Measurements from ENCODE around the gene PROK1.
"Not testable (repeated sequence)": the region's sequence is repeated elsewhere in the genome, so short reads cannot be mapped to it uniquely, and the experiment has no call there.

The PROK1 gene

DNA sequence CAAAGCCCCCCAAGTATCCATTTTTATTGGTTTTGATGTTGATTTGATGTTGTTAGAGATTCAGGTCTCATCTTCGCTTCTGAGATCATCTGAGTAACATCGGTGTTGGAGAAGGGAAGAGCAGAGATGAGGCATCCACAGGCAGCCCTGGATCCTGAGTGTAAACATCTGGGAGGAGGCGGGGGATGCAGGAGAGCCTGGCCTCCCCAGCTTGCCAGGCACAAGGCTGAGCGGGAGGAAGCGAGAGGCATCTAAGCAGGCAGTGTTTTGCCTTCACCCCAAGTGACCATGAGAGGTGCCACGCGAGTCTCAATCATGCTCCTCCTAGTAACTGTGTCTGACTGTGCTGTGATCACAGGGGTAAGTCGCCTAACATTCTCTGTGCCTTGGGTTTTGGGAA lies at the start of gene PROK1:
TSS of gene PROK1 (plus strand) at position 221 of the 400 bp plus-strand sequence. CDS start at position 289, 68 bp downstream.
- DNase-seq, result no peak

DNA sequence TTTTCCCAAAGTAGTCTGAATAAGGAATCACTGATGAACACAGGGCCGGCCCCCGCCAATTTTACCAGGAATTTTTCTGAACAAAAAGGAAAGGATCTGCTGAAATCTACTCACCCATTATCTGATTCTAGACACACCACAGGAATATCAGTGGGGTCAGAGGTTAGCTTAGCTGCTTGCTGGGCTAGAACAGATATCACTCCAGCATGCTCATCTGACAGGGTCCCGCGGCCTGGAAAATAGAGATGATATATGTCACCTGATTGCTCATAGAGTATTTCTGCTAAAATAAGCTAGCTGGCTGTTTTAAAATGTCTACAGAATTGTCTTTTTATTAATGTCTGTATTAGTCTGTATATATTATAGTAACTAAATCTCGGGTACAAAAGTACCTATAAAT lies 47.1 kb upstream of the PROK1 start:
- no peak for DNase-seq

DNA sequence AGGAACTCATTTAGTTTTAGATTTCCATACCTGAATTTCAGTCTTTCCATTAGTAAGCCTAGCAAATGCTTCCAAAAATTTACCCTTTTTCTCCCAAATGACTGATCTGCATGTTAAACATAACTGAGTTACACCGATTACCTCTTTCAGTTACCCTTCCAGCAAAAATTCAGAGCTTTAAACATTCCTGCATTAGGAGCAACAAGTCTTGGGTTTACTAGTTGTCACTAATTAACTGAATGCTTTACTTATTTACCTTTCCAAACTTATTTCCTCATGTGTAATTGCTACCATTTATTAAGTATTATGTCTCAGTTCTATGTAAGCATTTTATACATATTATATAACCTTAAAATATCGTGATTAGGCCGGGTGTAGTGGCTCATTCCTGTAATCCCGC lies 46.5 kb upstream of the PROK1 start:
- DNase-seq, result no peak

DNA sequence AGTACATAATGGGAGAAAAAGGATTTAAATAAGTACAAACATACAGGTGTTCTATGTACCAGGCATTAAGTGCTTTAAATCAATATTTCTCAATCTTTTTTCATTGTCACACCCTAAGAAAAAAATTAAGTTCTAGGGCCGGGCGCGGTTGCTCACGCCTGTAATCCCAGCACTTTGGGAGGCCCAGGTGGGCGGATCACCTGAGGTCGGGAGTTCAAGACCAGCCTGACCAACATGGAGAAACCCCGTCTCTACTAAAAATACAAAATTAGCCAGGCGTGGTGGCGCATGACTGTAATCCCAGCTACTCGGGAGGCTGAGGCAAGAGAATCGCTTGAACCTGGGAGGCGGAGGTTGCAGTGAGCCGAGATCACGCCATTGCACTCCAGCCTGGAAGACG lies 44.5 kb upstream of the PROK1 start:
- DNase-seq, result not testable (repeated sequence)

GRCh38 chr1:110407260-110408210 lies 43.4 kb upstream of the PROK1 start, which contains the start of gene LAMTOR5:
TSS of gene LAMTOR5 (minus strand) at chr1:110407694. CDS start at chr1:110407620, 74 bp downstream.
- DNase-seq, result peak; percentile 45

DNA sequence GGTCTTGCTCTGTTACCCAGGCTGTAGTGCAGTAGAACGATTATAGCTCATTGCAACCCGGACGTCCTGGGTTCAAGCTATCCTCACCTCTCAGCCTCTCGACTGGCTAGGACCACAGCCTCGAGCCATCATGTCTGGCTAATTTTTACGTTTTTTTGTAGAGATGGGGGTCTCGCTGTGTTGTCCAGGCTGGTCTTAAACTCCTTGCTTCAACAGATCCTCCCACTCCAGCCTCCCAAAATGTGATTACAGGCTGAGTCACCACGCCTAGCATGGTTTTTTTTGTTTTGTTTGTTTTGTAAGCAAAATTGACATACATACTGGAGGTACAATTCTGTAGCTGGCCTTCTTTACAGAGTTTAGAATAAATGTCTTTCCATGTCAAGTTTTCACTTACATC lies 42.5 kb upstream of the PROK1 start:
- DNase-seq, result no peak

- no peak for DNase-seq
These were observed 41.6 kb upstream of the PROK1 start for GRCh38 chr1:110409316-110409715.

DNA sequence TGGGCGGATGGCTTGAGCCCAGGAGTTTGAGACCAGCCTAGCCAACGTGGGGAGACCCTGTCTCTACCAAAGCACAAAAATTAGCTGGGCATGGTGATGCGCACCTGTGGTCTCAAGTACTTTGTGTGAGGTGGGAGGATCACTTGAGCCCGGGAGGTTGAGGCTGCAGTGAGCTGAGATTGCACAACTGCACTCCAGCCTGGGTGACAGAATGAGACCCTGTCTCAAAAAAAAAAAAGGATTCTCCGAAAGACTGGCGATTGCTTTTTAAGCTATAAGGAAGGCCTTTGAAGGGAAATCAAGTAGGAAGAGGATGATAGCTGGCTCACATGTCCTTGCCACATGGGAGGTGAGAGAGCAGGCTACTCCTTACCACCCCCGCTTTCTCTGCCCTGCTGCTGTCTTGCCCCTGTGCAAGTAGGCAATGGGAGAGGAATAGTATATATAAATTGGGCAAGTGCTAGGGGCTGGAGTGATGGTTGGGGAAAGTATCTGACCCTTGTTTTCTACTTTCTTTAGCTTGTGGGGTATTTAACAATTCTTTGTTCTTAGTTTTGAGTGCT lies 39.7 kb upstream of the PROK1 start:
- no peak for DNase-seq

- peak; percentile 21 for DNase-seq
These were observed 38.4 kb upstream of the PROK1 start for GRCh38 chr1:110412576-110412975.

DNA sequence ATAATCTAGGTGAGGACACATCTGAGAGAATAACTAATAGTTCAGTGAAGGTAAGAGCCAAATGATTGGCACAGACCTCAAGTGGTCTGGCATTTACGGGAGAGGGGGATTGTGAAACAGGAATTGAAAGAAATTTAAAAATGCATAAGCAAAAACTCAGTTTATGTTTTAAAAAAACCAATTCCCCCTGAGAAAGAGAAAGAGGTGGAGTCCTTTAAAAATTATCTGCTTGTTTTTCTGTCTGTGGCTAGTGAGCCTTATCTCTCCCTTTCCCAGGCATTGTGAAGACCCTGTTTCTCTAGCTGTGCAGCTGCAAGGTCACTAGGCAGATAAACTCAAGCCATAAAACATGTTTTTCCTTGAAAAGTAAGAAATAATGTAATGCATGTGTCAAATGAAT lies 37.9 kb upstream of the PROK1 start:
- DNase-seq, result not testable (repeated sequence)

GRCh38 chr1:110418729-110419128 lies 32.2 kb upstream of the PROK1 start:
- DNase-seq, result no peak

- no peak for DNase-seq
These were observed 30.8 kb upstream of the PROK1 start for GRCh38 chr1:110420023-110420662.

DNA sequence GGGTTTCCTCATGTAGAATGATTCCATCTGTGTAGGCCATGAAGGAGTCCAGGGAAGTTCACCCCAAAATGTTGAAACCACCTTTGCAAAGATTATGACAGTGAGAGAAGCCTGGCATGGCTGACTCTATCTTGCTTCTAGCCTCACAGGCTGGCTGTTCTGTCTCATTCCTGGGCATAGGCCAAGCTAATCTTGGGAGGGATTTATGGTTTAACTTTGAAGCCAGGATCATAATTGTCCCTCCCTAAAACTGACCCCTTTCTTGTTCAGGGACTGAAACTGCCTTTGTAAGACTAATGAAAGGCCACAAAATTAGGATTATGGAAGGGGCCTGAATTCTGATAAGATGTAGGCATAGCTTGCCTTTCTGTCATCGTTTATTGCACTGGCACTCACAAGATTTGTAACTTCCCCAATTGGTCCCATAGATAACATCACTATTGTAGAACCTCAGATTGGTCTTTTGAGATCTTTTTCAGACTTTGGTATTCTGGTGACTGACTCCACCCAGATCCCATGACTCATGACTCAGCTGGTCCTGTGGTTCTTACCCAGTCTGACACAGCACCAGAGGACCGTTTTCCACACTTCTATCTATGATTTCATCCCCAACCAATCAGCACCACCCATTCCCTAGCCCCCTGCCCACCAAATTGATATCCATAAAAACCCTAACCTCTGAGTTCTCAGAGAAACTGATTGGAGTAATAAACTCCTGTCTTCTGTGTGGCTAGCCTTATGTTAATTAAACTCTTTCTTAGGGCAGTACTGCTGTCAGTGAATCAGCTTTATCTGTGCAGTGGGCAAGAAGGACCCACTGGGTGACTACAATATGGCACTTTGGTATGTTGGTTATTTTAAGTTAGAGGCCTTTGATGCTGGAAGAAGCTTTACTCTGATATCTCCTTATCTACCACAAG lies 29.8 kb upstream of the PROK1 start:
- DNase-seq, result no peak

DNA sequence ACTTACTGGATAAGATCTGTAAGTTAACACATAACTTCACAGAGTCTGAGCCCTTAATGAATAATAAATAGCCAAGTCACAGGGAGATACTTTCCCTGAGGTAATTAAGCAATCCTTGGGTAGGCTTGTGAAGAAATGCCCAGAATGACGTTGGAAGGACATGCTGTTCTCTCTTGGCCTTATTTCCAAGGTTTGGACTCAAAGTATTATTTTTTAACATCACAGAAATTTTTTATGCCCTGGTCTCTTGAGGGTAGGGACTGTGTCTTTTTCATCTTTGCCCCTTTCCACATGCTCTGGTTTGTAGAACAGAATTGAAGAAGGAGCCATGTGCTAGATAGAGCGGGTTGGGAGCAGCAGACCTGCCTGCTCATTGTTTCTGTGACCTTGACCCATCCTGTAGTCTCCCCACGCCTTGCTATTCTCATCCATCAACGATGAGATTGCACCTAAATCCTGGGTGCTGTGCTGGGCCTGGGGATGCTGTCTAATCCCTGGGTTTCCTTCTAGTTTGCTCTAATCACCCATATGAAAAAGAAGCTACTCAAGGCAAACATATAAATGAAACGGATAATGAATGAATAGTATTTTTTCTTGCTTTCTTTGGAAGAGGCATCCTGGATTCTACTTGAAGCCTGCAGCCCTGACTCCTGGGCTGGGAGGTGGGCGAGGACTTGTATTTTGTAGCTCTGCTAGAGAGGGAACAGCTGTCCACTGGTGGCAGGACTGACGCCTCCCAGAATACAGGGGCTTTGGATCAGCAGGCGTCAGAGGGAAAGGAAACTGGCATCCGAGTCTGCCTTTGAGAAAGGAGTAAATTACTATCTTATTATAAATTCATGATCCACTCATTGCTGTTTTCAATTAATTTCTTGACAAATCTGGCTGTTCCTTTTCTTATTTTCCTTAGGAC lies 26.0 kb upstream of the PROK1 start:
- no peak for DNase-seq

DNA sequence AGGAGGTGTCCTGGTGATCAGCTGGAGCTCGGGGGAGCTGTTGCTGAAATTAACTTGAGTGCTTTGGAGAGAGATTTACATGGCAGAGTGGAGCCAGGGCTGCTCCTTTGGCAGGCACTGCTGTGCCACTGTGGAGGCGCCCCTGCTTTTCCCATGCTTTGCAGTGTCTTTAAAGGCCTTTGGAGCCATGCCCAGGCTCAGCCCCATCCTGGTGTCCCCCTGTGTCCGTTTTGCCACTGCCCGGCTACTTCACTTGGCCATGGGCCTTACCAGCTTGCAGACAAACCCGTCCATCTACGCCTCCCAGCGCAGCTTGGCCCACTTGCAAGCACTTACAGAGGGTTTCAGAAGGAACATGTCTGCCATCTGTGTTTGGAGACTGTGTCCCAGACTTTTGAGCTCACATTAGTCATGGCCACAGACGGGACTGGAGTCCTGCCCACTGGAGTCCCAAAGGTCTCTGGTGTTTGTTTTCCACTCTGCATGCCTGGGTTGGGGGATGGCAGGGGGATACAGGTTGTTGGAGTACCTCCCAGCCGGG lies 25.3 kb upstream of the PROK1 start:
- DNase-seq, result no peak

GRCh38 chr1:110426854-110427253 lies 24.1 kb upstream of the PROK1 start:
- no peak for DNase-seq

- DNase-seq, result no peak
These were observed 22.0 kb upstream of the PROK1 start for GRCh38 chr1:110428946-110429345.

DNA sequence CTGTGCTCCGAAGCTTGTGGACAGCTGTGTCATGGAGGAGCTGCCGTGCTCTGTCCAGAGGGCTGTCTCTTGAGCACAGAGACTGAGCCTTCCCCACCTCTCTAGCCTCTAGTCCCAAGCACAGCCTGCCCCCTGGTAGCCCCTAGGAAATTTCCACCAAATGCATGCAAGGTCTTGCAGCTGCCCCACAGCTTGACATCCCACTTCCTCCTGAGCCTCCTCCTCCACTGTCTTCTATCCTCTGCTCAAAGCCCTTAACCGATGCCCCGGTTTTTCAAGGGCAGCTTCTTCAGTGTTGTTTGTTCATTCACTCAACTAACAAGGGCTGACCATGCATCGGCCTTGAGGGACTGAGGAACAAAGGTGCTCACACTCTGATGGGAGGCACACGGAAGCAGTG lies 20.6 kb upstream of the PROK1 start:
- DNase-seq, result no peak

DNA sequence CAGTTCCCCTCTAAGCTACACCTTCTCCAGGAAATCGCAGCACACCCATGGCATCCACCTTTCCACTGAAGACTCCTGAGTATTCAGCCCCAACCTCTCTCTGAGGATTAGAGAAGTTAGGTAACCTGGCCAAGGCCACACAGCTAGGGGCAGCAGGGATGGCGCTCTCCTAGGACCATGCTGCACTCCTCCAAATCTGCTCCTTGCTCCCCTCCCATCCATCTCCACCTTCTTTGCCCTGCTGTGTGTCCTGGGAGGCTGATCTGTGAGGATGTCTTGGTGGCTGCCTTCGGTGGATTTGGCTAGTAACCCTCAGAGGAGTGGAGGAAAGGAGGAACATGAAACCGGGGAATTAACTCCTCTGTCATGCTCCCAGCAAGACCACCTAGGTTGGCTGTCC lies 20.0 kb upstream of the PROK1 start:
- no peak for DNase-seq

- DNase-seq, result no peak
These were observed 17.7 kb upstream of the PROK1 start for GRCh38 chr1:110433213-110433612.

DNA sequence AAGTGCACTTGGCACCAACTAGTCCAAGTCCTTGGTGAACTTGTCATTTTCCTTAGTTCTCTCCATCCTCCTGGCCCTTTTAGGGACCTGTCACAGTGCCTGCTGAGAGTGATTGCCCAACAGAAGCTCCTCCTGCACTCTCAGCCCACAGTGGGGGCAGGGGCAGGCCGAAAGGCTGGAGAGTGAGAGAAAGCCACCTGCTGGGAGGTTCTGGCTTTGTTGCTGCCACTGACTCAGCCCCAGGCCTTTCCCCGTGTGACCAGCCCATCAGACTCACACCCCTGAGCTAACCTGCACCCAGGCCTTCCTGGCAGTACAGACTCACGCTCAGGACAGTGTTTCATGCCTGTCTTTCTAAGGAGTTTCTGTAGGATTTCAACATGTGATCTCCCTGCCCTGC lies 17.1 kb upstream of the PROK1 start:
- DNase-seq, result peak; percentile 39
